Trophoblast cell (in vitro differentiated cells and primary cell): ENCODE results near the gene ADARB2.

ENCODE experiments used
- DNase-seq, 2 donors: peaks; one replicate each; pipeline ENCODE4 v3.0.0-alpha.2; 2016
- H2AFZ ChIP-seq: 2 replicates; pipeline ENCODE4 v1.6.1; 2013; ENCODE audit warnings: low read length, moderate library complexity, mild to moderate bottlenecking; ENCODE audit not compliant: insufficient read depth, poor library complexity
- H2AK5ac ChIP-seq: 2 replicates; pipeline ENCODE4 v1.6.1; 2013; ENCODE audit warnings: mild to moderate bottlenecking, low read length
- H2BK120ac ChIP-seq: 2 replicates; pipeline ENCODE4 v1.6.1; 2013; ENCODE audit warnings: low read length, mild to moderate bottlenecking, moderate library complexity; ENCODE audit not compliant: insufficient read depth, poor library complexity
- H2BK12ac ChIP-seq: 2 replicates; pipeline ENCODE4 v1.6.1; 2013; ENCODE audit warnings: mild to moderate bottlenecking, low read length, moderate library complexity
- H2BK5ac ChIP-seq: 2 replicates; pipeline ENCODE4 v1.6.1; 2013; ENCODE audit warnings: low read length, low read depth, moderate library complexity, mild to moderate bottlenecking; ENCODE audit not compliant: poor library complexity
- H3K14ac ChIP-seq: 2 replicates; pipeline ENCODE4 v1.6.1; 2013; ENCODE audit warnings: mild to moderate bottlenecking, low read length
- H3K18ac ChIP-seq: 2 replicates; pipeline ENCODE4 v1.6.1; 2013; ENCODE audit warnings: mild to moderate bottlenecking, low read length
- H3K23ac ChIP-seq: 2 replicates; pipeline ENCODE4 v1.6.1; 2013; ENCODE audit warnings: low read length
- H3K27ac ChIP-seq: 2 replicates; pipeline ENCODE4 v1.5.1; 2013; ENCODE audit warnings: low read depth, mild to moderate bottlenecking, inconsistent platforms, low read length, moderate library complexity
- H3K27me3 ChIP-seq: 2 replicates; pipeline ENCODE4 v1.6.1; 2013; ENCODE audit warnings: inconsistent platforms, mild to moderate bottlenecking, low read length, moderate library complexity; ENCODE audit not compliant: insufficient read depth
- H3K36me3 ChIP-seq, 2 experiments: 1 replicate in 1 of 2; 2 replicates in 1 of 2; pipeline ENCODE4 v1.6.1; 2013; ENCODE audit warnings: low read length in 2 of 2, mild to moderate bottlenecking in 2 of 2, moderate library complexity in 1 of 2; ENCODE audit not compliant: insufficient read depth in 2 of 2, control insufficient read depth in 1 of 2
- H3K4ac ChIP-seq: 2 replicates; pipeline ENCODE4 v1.6.1; 2013; ENCODE audit warnings: low read depth, mild to moderate bottlenecking, low read length, moderate library complexity
- H3K4me1 ChIP-seq, 2 experiments: 1 replicate in 1 of 2; 2 replicates in 1 of 2; pipeline ENCODE4 v1.6.1; 2013; ENCODE audit warnings: low read length in 2 of 2, mild to moderate bottlenecking in 2 of 2, moderate library complexity in 1 of 2; ENCODE audit not compliant: insufficient read depth in 2 of 2, control insufficient read depth in 1 of 2
- H3K4me2 ChIP-seq: 2 replicates; pipeline ENCODE4 v1.6.1; 2013; ENCODE audit warnings: inconsistent platforms, mild to moderate bottlenecking, low read length, moderate library complexity
- H3K4me3 ChIP-seq: 2 replicates; pipeline ENCODE4 v1.5.1; 2013; ENCODE audit warnings: mild to moderate bottlenecking, low read depth, low read length, inconsistent platforms
- H3K79me1 ChIP-seq: one replicate; pipeline ENCODE4 v1.6.1; 2013; ENCODE audit warnings: low read length
- H3K79me2 ChIP-seq: 2 replicates; pipeline ENCODE4 v1.6.1; 2013; ENCODE audit warnings: low read length, mild to moderate bottlenecking; ENCODE audit not compliant: control insufficient read depth, insufficient read depth, poor library complexity
- H3K9ac ChIP-seq: 2 replicates; pipeline ENCODE4 v1.6.1; 2013; ENCODE audit warnings: mild to moderate bottlenecking, low read length
- H3K9me3 ChIP-seq: 2 replicates; pipeline ENCODE4 v1.6.1; 2013; ENCODE audit warnings: low read depth, mild to moderate bottlenecking, control low read depth, inconsistent platforms, low read length; ENCODE audit not compliant: insufficient read depth
- H4K12ac ChIP-seq: 2 replicates; pipeline ENCODE4 v1.6.1; 2013; ENCODE audit warnings: low read depth, mild to moderate bottlenecking, low read length, moderate library complexity
- H4K8ac ChIP-seq: 2 replicates; pipeline ENCODE4 v1.6.1; 2013; ENCODE audit warnings: low read depth, mild to moderate bottlenecking, low read length, moderate library complexity
- H4K91ac ChIP-seq: one replicate; pipeline ENCODE4 v1.6.1; 2013; ENCODE audit warnings: low read depth, mild to moderate bottlenecking, low read length, moderate library complexity
- whole genome bisulfite sequencing: extraction: QIAGEN DNeasy Blood & Tissue Kit; methylation state at CpG from one replicate; pipeline ENCODE4 v1.1.7; 2013; ENCODE audit warnings: missing lambda C conversion rate; ENCODE audit not compliant: insufficient read length, insufficient coverage; ENCODE audit errors: extremely low coverage; 5-methylcytosine and 5-hydroxymethylcytosine counted together

Gene ADARB2

GRCh38 chr10:1151076-1152033, 586.0 kb downstream of the ADARB2 start:
- no peak overlapping the region for H4K12ac ChIP-seq
- H2BK5ac ChIP-seq, result no peak overlapping the region
- H2AFZ ChIP-seq, result no peak overlapping the region
- H3K4me1 ChIP-seq, result peaks cover 0 to 2% of the 10 kb centered on the region in 2 experiments
- H2AK5ac ChIP-seq, result no peak overlapping the region
- H3K18ac ChIP-seq, result no peak overlapping the region
- H4K91ac ChIP-seq, result no peak overlapping the region
- H3K79me2 ChIP-seq, result no peaks in the 10 kb centered on the region
- H3K9ac ChIP-seq, result no peak overlapping the region
- no peaks in the 10 kb centered on the region for H3K27me3 ChIP-seq
- H3K4ac ChIP-seq, result no peak overlapping the region
- H3K4me2 ChIP-seq, result no peak overlapping the region
- H2BK120ac ChIP-seq, result no peak overlapping the region
- no peak overlapping the region for H3K14ac ChIP-seq
- H3K4me3 ChIP-seq, result no peak overlapping the region
- no peak for DNase-seq
- no peaks in the 10 kb centered on the region for H3K79me1 ChIP-seq
- no peak overlapping the region for H2BK12ac ChIP-seq
- H3K27ac ChIP-seq, result no peak overlapping the region
- H3K9me3 ChIP-seq, result peaks cover 8% of the 10 kb centered on the region
- H4K8ac ChIP-seq, result no peak overlapping the region
- no peak overlapping the region for H3K23ac ChIP-seq
- WGBS, result no CpG with 5 or more reads among the region's 15 CpGs
- no peaks in the 10 kb centered on the region for H3K36me3 ChIP-seq

GRCh38 chr10:1150638-1150955, 586.7 kb downstream of the ADARB2 start:
- H2AFZ ChIP-seq, result no peak overlapping the region
- no peaks in the 10 kb centered on the region for H3K27me3 ChIP-seq
- no peak overlapping the region for H3K23ac ChIP-seq
- H4K91ac ChIP-seq, result no peak overlapping the region
- H4K8ac ChIP-seq, result no peak overlapping the region
- no peak overlapping the region for H3K27ac ChIP-seq
- no peaks in the 10 kb centered on the region for H3K36me3 ChIP-seq
- no peaks in the 10 kb centered on the region for H3K79me2 ChIP-seq
- peaks cover 8% of the 10 kb centered on the region for H3K9me3 ChIP-seq
- H2BK12ac ChIP-seq, result no peak overlapping the region
- no peak overlapping the region for H2BK5ac ChIP-seq
- H3K79me1 ChIP-seq, result no peaks in the 10 kb centered on the region
- no peak for DNase-seq
- no peak overlapping the region for H3K4me2 ChIP-seq
- H3K14ac ChIP-seq, result no peak overlapping the region
- no peak overlapping the region for H3K4me3 ChIP-seq
- no peak overlapping the region for H2BK120ac ChIP-seq
- H3K4me1 ChIP-seq, result no peaks in the 10 kb centered on the region
- H2AK5ac ChIP-seq, result no peak overlapping the region
- no peak overlapping the region for H3K4ac ChIP-seq
- no peak overlapping the region for H3K18ac ChIP-seq
- H3K9ac ChIP-seq, result no peak overlapping the region
- no CpG with 5 or more reads among the region's 13 CpGs for WGBS
- no peak overlapping the region for H4K12ac ChIP-seq

GRCh38 chr10:1149793-1150637, 587.3 kb downstream of the ADARB2 start:
- Histone ChIP-seq H3K9ac (no peak overlapping the region), H3K4me3 (no peak overlapping the region), H3K79me2 (no peaks in the 10 kb centered on the region), H3K4me1 (no peaks in the 10 kb centered on the region), H2BK120ac (no peak overlapping the region), H3K23ac (no peak overlapping the region), H3K79me1 (no peaks in the 10 kb centered on the region), H2BK12ac (no peak overlapping the region), H3K4me2 (no peak overlapping the region), H3K14ac (no peak overlapping the region), H3K36me3 (no peaks in the 10 kb centered on the region), H3K18ac (no peak overlapping the region), H3K27ac (no peak overlapping the region), H2AFZ (no peak overlapping the region), H3K4ac (no peak overlapping the region), H4K8ac (no peak overlapping the region), H4K12ac (no peak overlapping the region), H2AK5ac (no peak overlapping the region), H3K9me3 (peaks cover 10% of the 10 kb centered on the region), H3K27me3 (no peaks in the 10 kb centered on the region), H2BK5ac (no peak overlapping the region), H4K91ac (no peak overlapping the region)
- no peak for DNase-seq
- WGBS, result no CpG with 5 or more reads among the region's 23 CpGs

GRCh38 chr10:1148855-1149605, 588.3 kb downstream of the ADARB2 start:
- no peaks in the 10 kb centered on the region for H3K79me1 ChIP-seq
- no CpG with 5 or more reads among the region's 17 CpGs for WGBS
- no peak overlapping the region for H2BK120ac ChIP-seq
- H3K4me1 ChIP-seq, result no peaks in the 10 kb centered on the region
- no peak overlapping the region for H3K4ac ChIP-seq
- no peak overlapping the region for H3K4me2 ChIP-seq
- H3K23ac ChIP-seq, result no peak overlapping the region
- H3K27ac ChIP-seq, result no peak overlapping the region
- no peak overlapping the region for H2AK5ac ChIP-seq
- no peak for DNase-seq
- no peak overlapping the region for H4K91ac ChIP-seq
- H3K18ac ChIP-seq, result no peak overlapping the region
- no peak overlapping the region for H4K8ac ChIP-seq
- no peaks in the 10 kb centered on the region for H3K36me3 ChIP-seq
- no peak overlapping the region for H3K9ac ChIP-seq
- no peak overlapping the region for H2AFZ ChIP-seq
- no peak overlapping the region for H2BK12ac ChIP-seq
- H3K27me3 ChIP-seq, result no peaks in the 10 kb centered on the region
- H2BK5ac ChIP-seq, result no peak overlapping the region
- H4K12ac ChIP-seq, result no peak overlapping the region
- no peak overlapping the region for H3K4me3 ChIP-seq
- no peak overlapping the region for H3K14ac ChIP-seq
- peaks cover 10% of the 10 kb centered on the region for H3K9me3 ChIP-seq
- no peaks in the 10 kb centered on the region for H3K79me2 ChIP-seq
